ENCODE data around the gene SDHB. TPM values are rescaled to one million over a fixed set of nuclear protein-coding genes. Genes with fewer than 3 reads are reported as not detected.

SDHB gene
- total and polyA plus RNA-seq, 9 donors, result 51.9 to 120 (median 63.1) TPM

DNA sequence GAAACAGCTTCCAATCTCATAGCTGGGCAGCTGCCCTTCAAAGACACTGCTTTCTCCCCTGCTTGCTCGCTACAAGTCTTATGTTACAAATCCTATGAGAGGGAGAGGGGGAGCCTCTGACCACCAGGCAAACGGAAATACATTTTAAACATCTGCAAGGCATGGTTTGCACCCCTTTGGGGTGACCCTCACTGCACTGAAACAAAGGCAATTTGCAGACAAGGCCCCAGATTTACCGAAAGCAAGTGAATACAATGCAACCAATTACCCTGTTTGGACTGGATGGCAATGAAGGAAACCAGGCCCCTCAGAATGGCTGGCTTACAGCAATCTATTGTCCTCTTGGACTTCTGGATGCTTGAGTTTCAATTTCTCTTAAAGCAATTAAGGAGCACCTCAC, 30.3 kb downstream of the SDHB start:
- Histone ChIP-seq H3K36me3 (no peaks in the 10 kb centered on the region), H3K9me3 (no peaks in the 10 kb centered on the region), H3K4me1 (ENCODE audit: insufficient read depth) (no peaks in the 10 kb centered on the region), H3K27ac (no peak overlapping the region), H3K4me3 (no peak overlapping the region), H3K27me3 (no peaks in the 10 kb centered on the region)
- 72 to 80% (median 74%) methylated on average over 3 of the region's 3 CpGs for WGBS, 3 donors
- intact Hi-C loops (cut with DNase I), result no loop called here
- no peak for DNase-seq
- TF ChIP-seq CTCF (IDR thresholded peaks at IDR 0.05) (no peak), EP300 (IDR thresholded peaks at IDR 0.05) (no peak), POLR2A (IDR thresholded peaks at IDR 0.05) (no peak)

DNA sequence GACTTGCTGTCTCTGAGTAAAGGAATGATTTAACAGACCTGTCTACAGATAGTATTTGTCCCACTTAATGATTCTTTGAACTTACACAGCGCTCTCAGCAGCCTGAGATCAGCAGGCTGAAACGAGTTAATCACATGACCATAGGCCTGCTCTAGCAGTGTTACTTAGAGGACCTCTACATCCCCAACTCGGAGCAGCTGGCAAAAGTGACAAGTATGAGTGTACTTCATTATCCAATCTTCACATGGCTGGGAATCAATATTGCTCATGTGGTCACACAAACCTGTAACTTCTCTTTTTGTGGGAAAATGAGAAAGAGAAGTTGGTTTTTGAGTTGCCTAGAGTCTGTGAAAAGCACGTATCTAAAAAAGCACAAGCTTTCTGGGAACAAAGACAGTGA, 30.7 kb downstream of the SDHB start:
- 49 to 66% (median 58%) methylated on average over 4 of the region's 4 CpGs for WGBS, 3 donors
- no peaks in the 10 kb centered on the region for H3K4me1 ChIP-seq (ENCODE audit: insufficient read depth)
- H3K36me3 ChIP-seq, result no peaks in the 10 kb centered on the region
- no peak for DNase-seq
- intact Hi-C loops (cut with DNase I), result no loop called here
- no peaks in the 10 kb centered on the region for H3K27me3 ChIP-seq
- no peaks in the 10 kb centered on the region for H3K9me3 ChIP-seq
- no peak overlapping the region for H3K4me3 ChIP-seq
- no peak for TF ChIP-seq POLR2A (IDR thresholded peaks at IDR 0.05)
- no peak for TF ChIP-seq CTCF (IDR thresholded peaks at IDR 0.05)
- TF ChIP-seq EP300 (IDR thresholded peaks at IDR 0.05), result no peak
- no peak overlapping the region for H3K27ac ChIP-seq

DNA sequence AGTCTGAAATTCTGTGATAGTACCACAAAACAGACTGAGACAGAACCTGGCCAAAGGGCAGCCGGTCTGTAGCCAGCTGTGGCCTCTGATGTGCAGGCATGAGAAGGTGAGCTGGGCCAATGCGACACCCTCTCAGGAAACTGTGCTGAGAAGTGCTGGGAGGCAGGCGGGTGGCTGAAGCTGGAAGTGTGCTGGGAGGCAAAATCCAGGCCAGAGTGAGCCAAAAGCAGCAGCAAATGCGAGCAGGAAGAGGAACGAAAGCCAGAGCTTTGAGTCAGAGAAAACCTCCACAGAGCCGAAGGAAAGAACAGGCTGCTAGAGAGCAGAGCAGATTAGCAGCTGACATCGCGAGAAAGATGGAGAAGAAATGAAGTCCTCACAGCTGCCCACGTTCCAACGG, 31.9 kb downstream of the SDHB start:
- H3K4me1 ChIP-seq (ENCODE audit: insufficient read depth), result no peaks in the 10 kb centered on the region
- no peak for DNase-seq
- H3K36me3 ChIP-seq, result no peaks in the 10 kb centered on the region
- no peak overlapping the region for H3K27ac ChIP-seq
- TF ChIP-seq EP300 (IDR thresholded peaks at IDR 0.05) (no peak), POLR2A (IDR thresholded peaks at IDR 0.05) (no peak), CTCF (IDR thresholded peaks at IDR 0.05) (no peak)
- H3K4me3 ChIP-seq, result no peak overlapping the region
- WGBS, 3 donors, result 89 to 90% (median 89%) methylated on average over 10 of the region's 10 CpGs
- H3K9me3 ChIP-seq, result no peaks in the 10 kb centered on the region
- intact Hi-C loops (cut with DNase I), result no loop called here
- H3K27me3 ChIP-seq, result no peaks in the 10 kb centered on the region

DNA sequence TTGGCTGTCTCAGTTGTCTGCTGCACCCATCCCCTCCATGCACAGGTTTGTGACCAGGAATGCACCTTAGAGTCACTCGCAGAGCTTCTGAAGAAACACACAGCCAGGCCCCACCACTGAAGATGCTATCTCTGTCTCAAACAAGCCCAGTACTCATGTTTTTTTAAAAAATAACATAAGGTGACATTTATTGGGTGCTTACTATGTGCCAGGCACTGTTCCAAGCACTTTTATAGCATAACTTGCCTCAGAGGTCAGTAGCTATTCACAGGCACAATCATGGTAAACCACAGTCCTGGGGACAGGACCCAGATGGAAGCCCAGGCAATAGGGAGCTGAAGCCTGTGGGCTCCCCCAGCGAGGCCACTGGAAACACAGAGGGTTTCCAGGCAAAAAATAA, 33.3 kb downstream of the SDHB start:
- WGBS, 3 donors, result 96 to 98% (median 98%) methylated on average over 2 of the region's 2 CpGs
- no peak overlapping the region for H3K27ac ChIP-seq
- no peaks in the 10 kb centered on the region for H3K9me3 ChIP-seq
- no peaks in the 10 kb centered on the region for H3K27me3 ChIP-seq
- DNase-seq, result no peak
- H3K36me3 ChIP-seq, result no peaks in the 10 kb centered on the region
- no peak for TF ChIP-seq CTCF (IDR thresholded peaks at IDR 0.05)
- intact Hi-C loops (cut with DNase I), result no loop called here
- no peak overlapping the region for H3K4me3 ChIP-seq
- H3K4me1 ChIP-seq (ENCODE audit: insufficient read depth), result no peaks in the 10 kb centered on the region

GRCh38 chr1:17018849-17019248, 35.0 kb downstream of the SDHB start:
- H3K4me1 ChIP-seq (ENCODE audit: insufficient read depth), result no peaks in the 10 kb centered on the region
- intact Hi-C loops (cut with DNase I), result no loop called here
- no peaks in the 10 kb centered on the region for H3K36me3 ChIP-seq
- H3K27ac ChIP-seq, result no peak overlapping the region
- 5 to 38% (median 12%) methylated on average over 1 of the region's 1 CpG for WGBS, 3 donors
- H3K9me3 ChIP-seq, result no peaks in the 10 kb centered on the region
- H3K27me3 ChIP-seq, result no peaks in the 10 kb centered on the region
- no peak for TF ChIP-seq POLR2A (IDR thresholded peaks at IDR 0.05)
- TF ChIP-seq CTCF (IDR thresholded peaks at IDR 0.05), result no peak
- no peak for TF ChIP-seq EP300 (IDR thresholded peaks at IDR 0.05)
- DNase-seq, result no peak
- no peak overlapping the region for H3K4me3 ChIP-seq

All from ovary (tissue), 9 donors.